ENCODE results near the gene BMP6. TPM values are rescaled to one million over a fixed set of nuclear protein-coding genes. Genes with fewer than 3 reads are reported as not detected.

Gene BMP6
- total RNA-seq, 4 donors from 2014 or later, result 1.4 to 16.1 (median 6.0) TPM

GRCh38 chr6:7786214-7786661 is 60.3 kb downstream of the BMP6 start:
- TF ChIP-seq EP300 (IDR thresholded peaks at IDR 0.05) (no peak), POLR2A (IDR thresholded peaks at IDR 0.05) (no peak), CTCF (IDR thresholded peaks at IDR 0.05) (no peak), POLR2AphosphoS5 (IDR thresholded peaks at IDR 0.05) (no peak)
- no peaks in the 10 kb centered on the region for H3K27me3 ChIP-seq
- no peak overlapping the region for H3K4me3 ChIP-seq
- peak; percentile 30 for ATAC-seq
- no peaks in the 10 kb centered on the region for H3K9me3 ChIP-seq
- H3K27ac ChIP-seq, result peak overlapping the region; percentile 59 to 80 (median 72)
- H3K4me1 ChIP-seq, result peaks cover 15 to 39% (median 25%) of the 10 kb centered on the region in 3 donors
- H3K36me3 ChIP-seq, result no peaks in the 10 kb centered on the region
- WGBS, 2 donors (ENCODE audit: low coverage in 1 of 2), result 21 to 25% methylated on average over 2 to 3 of the region's 3 CpGs

- H3K9me3 ChIP-seq, result no peaks in the 10 kb centered on the region
- WGBS, 2 donors (ENCODE audit: low coverage in 1 of 2), result 11 to 22% methylated on average over 5 of the region's 5 CpGs
- TF ChIP-seq POLR2AphosphoS5 (IDR thresholded peaks at IDR 0.05) (peak; percentile 87), CTCF (IDR thresholded peaks at IDR 0.05) (no peak)
- peaks cover 15 to 39% (median 25%) of the 10 kb centered on the region in 3 donors for H3K4me1 ChIP-seq
- no peak overlapping the region for H3K4me3 ChIP-seq
- peak overlapping the region; percentile 59 to 80 (median 72) for H3K27ac ChIP-seq
- no peaks in the 10 kb centered on the region for H3K36me3 ChIP-seq
- peak; percentile 82 for ATAC-seq
- H3K27me3 ChIP-seq, result no peaks in the 10 kb centered on the region
These were observed 61.3 kb downstream of the BMP6 start for GRCh38 chr6:7787137-7787608.

GRCh38 chr6:7787731-7788130 is 61.8 kb downstream of the BMP6 start:
- ATAC-seq, result no peak
- H3K36me3 ChIP-seq, result no peaks in the 10 kb centered on the region
- H3K9me3 ChIP-seq, result no peaks in the 10 kb centered on the region
- 50 to 58% methylated on average over 2 of the region's 2 CpGs for WGBS, 2 donors (ENCODE audit: low coverage in 1 of 2)
- peak overlapping the region in 2 of 4 donors; percentile 76 to 80 for H3K27ac ChIP-seq
- peaks cover 15 to 39% (median 25%) of the 10 kb centered on the region in 3 donors for H3K4me1 ChIP-seq
- H3K27me3 ChIP-seq, result no peaks in the 10 kb centered on the region
- no peak overlapping the region for H3K4me3 ChIP-seq
- no peak for TF ChIP-seq POLR2AphosphoS5 (IDR thresholded peaks at IDR 0.05)
- TF ChIP-seq EP300 (IDR thresholded peaks at IDR 0.05), result no peak

- TF ChIP-seq EP300 (IDR thresholded peaks at IDR 0.05) (no peak), POLR2AphosphoS5 (IDR thresholded peaks at IDR 0.05) (no peak)
- Histone ChIP-seq H3K9me3 (no peaks in the 10 kb centered on the region), H3K4me1 (no peaks in the 10 kb centered on the region), H3K4me3 (no peak overlapping the region), H3K27me3 (no peaks in the 10 kb centered on the region), H3K27ac (no peak overlapping the region), H3K36me3 (no peaks in the 10 kb centered on the region)
- no peak for ATAC-seq
- 90 to 91% methylated on average over 2 of the region's 2 CpGs for WGBS, 2 donors (ENCODE audit: low coverage in 1 of 2)
These were observed 68.6 kb downstream of the BMP6 start for GRCh38 chr6:7794509-7794908.

GRCh38 chr6:7797386-7797785 is 71.5 kb downstream of the BMP6 start:
- no peaks in the 10 kb centered on the region for H3K27me3 ChIP-seq
- H3K4me1 ChIP-seq, result no peaks in the 10 kb centered on the region
- 87 to 100% methylated on average over 2 of the region's 2 CpGs for WGBS, 2 donors (ENCODE audit: low coverage in 1 of 2)
- H3K4me3 ChIP-seq, result no peak overlapping the region
- H3K9me3 ChIP-seq, result no peaks in the 10 kb centered on the region
- no peak for TF ChIP-seq POLR2AphosphoS5 (IDR thresholded peaks at IDR 0.05)
- no peak for TF ChIP-seq POLR2A (IDR thresholded peaks at IDR 0.05)
- TF ChIP-seq CTCF (IDR thresholded peaks at IDR 0.05), result no peak
- no peak for TF ChIP-seq EP300 (IDR thresholded peaks at IDR 0.05)
- ATAC-seq, result no peak
- H3K36me3 ChIP-seq, result no peaks in the 10 kb centered on the region
- H3K27ac ChIP-seq, result no peak overlapping the region

- Histone ChIP-seq H3K4me3 (no peak overlapping the region), H3K9me3 (no peaks in the 10 kb centered on the region), H3K27me3 (no peaks in the 10 kb centered on the region), H3K27ac (no peak overlapping the region), H3K36me3 (no peaks in the 10 kb centered on the region), H3K4me1 (no peaks in the 10 kb centered on the region)
- WGBS, 2 donors (ENCODE audit: low coverage in 1 of 2), result 77 to 80% methylated on average over 5 to 6 of the region's 6 CpGs
- ATAC-seq, result no peak
- TF ChIP-seq POLR2A (IDR thresholded peaks at IDR 0.05) (no peak), POLR2AphosphoS5 (IDR thresholded peaks at IDR 0.05) (no peak), EP300 (IDR thresholded peaks at IDR 0.05) (no peak), CTCF (IDR thresholded peaks at IDR 0.05) (no peak)
These were observed 72.9 kb downstream of the BMP6 start for GRCh38 chr6:7798751-7799150.
